Stimulated activated CD4-positive, alpha-beta T cell treated with anti-CD3 and anti-CD28 coated beads, Interleukin-2, amount 100 ng/mL, for 24 hours (primary cell): ENCODE measurements around the gene VPS33A.
"Not testable (repeated sequence)": the region's sequence is repeated elsewhere in the genome, so short reads cannot be mapped to it uniquely, and the experiment has no call there.

Experiments used
- DNase-seq, 2 donors: peaks; one replicate each; pipeline ENCODE4 v3.0.0-alpha.2; 2020

Gene VPS33A

DNA sequence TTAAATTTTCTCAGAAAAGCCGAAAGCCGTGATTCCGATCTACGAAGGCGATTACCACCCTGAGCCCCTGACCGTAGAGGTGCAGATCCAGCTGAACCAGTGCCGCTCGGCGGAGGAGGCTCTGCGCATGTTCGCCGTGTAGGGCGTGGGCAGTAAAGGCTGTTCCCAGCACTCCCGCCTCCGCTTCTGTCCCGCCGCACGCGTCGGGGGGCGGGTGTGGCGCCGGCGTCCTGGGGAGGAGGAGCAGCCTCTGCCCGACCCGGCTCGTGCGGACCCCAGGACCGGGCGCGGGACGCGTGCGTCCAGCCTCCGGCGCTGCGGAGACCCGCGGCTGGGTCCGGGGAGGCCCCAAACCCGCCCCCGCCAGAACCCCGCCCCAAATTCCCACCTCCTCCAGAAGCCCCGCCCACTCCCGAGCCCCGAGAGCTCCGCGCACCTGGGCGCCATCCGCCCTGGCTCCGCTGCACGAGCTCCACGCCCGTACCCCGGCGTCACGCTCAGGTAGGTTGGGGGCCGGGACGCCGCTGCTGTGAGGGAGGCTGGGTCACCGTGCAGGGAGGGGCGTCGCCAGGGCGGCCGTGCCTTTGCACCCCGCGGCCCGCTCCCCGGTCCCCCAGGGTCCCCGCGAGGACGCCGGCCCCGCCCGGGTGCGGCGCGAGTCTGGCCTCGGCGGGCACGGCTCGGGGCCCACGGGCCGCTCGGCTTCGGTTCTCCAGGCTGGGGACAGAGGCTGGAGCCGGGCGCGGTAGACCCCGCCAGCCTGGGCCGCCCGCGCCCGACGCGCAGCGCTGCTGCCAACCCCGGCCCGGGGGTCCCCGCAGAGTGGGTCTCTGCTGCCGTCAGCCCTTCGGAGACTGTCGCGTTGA lies 62.8 kb downstream of the VPS33A start, which contains the start of gene B3GNT4:
TSS of gene B3GNT4 (plus strand) at position 409 of the 866 bp plus-strand sequence. CDS start 910 bp downstream, outside the sequence.
- peak; percentile 64 to 75 for DNase-seq

DNA sequence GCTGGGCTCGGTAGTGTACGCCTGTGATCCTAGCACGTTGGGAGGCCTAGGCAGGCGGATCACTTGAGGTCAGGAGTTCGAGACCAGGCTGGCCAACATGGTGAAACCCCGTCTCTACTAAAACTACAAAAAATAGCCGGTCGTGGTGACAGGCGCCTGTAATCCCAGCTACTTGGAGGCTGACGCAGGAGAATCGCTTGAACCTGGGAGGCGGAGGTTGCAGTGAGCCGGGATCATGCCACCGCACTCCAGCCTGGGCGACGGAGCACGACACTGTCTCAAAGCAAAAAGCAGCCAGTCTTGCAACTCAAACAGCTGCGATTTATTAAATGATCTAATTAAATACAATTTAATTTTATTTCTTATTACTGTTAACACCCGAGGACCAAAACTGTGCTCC lies 63.5 kb downstream of the VPS33A start:
- DNase-seq: not testable (repeated sequence)

DNA sequence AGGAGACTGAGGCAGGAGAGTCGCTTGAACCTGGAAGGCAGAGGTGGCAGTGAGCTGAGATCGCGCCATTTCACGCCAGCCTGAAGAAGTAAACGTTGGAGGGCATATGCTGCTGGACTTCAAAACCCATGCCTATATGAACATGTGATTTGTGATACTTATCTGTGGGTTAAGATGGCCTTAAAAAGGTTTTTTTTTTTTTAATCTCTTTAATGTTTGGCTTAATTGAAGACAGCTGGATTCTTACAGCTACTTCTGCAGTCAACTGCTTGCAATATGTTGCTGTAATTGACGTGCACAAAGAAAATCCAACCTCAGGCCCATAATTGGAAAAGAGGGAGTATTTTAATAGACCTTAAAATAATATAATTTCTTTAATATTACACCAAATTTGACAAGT lies 64.3 kb downstream of the VPS33A start:
- DNase-seq: no peak

DNA sequence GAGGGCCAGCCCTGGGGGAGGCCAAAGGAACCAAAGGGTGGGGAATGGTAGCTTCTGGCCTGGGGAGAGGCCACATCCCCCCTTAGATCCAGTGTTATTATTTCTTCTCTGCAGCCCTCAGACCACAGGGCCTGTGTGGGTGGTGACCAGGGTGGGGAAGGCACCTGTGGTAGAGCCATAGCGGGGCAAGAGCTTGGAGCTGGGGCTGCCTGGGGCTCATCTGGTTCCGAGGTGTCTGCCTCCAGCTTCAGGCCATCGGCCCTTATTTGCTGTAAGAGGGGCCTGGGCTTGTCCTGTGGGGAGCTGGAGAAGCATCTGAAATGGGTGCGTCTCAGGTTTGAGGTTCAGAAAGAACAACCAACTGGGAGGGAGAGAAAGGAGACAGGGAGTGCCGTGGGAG lies 64.9 kb downstream of the VPS33A start:
- DNase-seq: no peak

DNA sequence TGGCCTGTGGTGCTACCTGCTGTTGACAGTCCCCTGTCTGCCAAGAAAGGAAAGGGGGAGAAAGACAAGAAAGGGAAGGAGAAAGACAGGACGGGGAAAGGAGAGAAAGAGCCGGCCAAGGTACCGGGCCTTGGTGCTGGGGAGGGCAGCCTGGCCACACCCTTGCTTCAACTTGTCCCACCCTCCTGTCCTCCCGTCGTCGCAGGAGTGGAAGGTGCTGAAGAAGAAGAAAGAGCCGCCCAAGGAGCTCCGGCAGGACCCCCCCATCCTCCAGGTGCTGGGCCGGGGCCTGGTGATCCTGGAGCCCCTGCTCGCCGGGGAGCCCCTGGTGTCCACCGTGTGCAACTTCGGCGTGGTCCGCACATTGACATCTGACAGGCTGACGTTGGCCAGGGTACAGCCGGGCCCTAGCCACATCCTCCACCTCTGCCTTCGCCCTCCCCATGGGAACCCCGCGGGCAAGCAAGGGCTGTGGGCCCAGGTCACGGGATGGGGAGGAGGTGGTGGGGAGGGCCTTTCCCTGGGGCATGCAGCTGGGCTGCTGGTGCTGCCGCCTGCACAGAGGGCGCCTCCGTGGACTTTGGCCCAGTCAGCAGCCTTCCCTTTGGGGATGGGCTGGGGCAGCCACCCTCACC lies 65.6 kb downstream of the VPS33A start:
- DNase-seq: no peak

DNA sequence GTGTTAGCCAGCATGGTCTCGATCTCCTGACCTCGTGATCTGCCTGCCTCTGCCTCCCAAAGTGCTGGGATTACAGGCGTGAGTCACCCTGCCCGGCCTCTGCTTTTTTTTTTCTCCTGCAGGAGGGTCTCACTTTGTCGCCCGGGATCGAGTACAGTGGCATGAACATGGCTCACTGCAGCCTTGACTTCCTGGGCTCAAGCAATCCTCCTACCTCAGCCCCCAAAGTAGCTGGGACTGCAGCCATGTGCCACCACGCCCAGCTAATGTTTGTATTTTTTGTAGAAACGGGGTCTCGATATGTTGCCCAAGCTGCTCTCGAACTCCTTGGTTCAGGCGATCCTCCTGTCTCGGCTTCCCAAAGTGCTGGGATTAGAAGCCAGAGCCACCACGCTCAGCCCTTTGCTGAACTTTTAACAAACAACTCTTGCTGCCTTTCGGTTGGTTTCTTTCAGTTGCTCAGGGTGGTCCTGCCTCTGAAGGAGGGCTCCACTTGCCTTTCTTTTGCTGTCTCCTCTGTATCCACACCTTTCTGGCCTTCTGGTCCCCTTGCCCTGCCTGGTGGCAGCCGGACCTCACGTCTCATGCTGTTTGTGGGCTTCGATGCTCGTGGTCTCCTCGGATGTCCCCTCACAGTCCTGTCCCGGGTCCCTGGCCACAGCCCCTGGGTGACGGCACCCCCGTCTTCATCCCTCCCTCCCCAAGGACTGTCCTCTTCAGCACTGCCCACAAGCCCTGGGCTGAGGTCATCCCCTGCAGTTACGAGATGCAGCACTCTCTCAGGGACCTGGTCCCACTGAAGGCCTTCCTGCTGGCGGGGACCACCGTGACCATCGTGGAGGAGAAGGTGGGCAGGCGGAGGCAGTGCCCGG lies 66.6 kb downstream of the VPS33A start:
- no peak for DNase-seq

DNA sequence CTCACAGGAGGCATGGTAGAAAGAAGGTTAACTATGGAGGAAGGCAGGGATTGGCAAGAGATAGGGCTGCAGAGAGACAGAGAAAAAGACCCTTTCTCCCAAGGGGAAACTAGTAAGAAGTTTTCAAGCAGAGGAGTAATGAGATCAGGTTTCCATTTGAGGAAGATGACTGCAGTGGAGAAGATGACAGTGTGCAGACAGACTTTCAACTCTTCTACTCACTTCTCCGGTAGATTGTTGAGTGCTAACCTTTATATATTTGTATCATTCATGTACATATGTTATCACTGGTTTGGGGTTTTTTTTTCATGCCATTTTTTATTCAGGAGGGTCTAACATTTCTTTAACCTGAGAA lies 68.7 kb downstream of the VPS33A start:
- no peak for DNase-seq

DNA sequence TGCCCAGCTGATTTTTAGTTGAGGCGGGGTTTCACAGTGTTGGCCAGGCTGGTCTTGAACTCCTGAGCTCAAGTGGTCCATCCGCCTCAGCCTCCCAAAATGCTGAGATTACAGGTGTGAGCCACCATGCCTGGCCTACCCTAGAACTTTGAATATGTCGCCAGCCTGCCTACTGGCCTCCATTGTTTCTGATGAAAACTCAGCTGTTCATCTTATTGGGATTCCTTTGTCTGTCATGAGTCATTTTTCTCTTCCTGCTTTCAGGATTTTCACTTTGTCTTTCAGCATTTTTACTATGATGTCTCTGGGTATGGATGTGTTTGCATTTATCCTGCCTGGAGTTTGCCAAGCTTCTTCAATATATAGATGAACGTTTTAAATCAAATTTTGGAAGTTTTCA lies 70.9 kb downstream of the VPS33A start:
- DNase-seq: no peak

DNA sequence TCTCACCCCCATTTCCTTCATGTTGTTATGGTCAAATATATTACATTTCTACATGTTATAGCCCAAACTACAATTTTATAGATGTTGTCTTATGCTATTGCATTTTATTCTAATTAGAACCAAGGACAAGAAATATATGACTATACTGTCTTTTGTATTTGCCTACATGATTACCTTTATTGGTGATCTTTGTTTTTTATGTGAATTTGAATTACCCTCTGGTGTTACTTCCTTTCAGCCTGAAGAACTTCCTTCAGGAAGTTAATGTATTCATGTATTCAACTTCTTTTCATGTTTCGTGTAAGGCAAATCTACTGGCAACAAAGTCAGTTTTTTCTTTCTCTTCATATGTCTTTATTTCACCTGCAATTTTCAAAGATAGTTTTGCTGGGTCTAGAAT lies 71.5 kb downstream of the VPS33A start:
- no peak for DNase-seq

DNA sequence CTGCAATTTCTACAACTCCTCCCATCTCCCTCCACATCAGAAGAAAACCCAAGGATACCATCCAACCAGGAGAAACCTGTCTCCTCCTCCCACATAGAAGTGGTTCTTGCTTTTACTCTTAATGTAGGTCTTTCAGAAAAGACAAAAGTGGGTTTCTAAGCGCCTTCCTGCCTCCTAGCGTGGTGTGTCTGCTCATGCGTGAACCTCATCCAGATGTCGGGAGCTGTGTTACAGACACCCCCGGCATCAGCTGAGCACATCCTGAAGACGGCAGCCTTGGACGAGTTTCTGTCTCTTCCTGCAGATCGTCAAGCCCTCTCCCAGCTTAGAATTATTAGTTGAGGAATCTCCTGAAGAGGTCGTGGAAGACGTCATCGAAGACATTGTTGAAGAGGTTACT lies 73.9 kb downstream of the VPS33A start:
- no peak for DNase-seq

DNA sequence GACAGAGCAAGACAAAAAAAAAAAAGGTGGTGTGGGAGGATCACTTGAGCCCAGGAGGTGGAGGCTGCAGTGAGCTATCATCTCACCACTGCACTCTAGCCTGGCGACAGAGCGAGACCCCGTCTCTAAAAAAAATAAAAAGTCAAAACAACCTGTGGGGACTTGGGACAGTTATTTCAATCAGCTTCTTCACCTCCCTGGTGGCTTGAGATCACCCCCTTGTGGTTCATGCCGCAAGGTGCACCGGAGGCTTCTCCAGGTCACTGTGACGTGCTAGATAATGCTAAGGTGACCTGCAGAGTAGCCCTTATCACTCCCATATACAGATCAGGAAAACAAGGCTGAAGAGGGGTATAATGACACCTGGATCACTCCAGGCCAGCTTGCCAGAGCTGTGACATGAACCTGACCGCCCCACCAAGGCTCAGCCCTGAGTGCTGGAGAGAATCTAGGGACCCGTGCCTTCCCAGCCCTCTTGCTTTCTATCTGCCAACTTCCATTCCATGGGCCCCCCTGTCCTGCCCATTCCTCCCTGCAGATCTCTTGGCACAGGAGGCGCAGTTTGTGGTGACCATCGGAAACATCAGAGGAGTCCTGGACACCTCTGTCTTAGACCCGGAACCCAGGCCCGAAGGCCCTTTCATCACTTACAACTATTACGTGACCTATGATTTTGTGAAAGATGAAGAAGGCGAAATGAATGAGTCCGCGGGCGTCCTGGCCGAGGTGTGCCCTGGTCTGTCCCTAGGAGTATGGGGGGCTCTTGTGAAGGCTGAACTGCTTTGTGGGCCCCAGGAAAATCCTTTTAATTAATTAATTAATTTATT lies 75.2 kb downstream of the VPS33A start:
- peak; percentile 79 to 80 for DNase-seq

DNA sequence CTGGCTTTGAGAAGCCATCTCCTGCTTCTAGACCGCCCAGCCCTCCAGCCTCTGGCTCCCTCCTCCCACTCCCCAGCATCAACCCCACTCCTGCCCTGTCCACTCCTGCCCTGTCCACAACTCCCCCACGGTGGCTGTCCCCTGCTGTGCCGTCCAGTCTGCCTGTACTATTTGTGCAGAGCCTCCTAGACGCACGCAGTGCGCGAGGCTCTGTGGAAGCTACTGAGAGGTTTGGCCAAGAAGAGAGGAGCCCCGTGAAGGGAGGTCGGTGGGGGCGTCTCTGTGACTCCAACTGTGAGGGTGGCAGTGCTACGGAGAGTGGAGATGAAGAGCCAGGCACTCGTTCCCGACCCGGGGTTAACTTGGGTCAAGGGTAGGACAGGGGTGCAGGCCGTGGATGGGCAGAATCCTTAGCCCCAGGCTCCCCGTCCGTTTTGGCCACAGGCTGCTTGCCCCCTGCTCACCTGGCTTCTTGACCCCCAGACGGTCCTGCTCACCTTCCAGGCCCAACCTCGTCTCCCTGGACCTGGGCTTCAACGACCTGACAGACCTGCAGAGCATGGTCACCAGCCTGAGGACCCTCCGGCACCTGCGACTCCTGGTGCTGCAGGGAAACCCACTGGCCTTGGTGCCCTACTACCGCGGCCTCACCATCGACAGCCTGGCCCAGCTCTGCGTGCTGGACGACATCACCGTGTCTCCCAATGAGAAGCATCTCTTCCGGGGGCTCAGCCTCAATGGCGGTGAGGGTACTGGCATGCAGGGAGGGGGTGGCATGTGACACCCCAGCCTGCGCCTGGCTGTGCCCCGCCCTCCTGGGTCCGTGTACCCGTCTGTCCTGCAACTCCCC lies 76.4 kb downstream of the VPS33A start:
- no peak for DNase-seq

DNA sequence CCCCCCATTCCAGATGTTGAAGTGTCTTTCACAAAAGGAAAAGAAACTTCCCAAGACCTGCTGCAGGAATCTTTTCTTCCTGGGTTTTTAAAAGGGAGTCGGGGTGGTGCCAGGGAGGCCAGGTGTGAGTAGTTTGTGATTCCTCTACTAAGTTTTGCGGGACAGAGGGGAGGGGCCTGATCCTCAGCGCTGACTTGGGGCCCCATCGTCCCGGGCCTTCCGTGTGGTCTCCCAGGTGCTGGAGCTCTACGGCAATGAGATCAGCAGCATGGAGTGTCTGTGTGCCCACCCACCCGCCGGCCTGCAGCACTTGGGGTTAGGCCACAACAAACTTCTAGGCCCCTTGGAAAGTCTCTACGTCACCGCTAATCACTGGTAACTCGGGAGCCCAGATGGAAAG lies 78.8 kb downstream of the VPS33A start:
- no peak for DNase-seq

DNA sequence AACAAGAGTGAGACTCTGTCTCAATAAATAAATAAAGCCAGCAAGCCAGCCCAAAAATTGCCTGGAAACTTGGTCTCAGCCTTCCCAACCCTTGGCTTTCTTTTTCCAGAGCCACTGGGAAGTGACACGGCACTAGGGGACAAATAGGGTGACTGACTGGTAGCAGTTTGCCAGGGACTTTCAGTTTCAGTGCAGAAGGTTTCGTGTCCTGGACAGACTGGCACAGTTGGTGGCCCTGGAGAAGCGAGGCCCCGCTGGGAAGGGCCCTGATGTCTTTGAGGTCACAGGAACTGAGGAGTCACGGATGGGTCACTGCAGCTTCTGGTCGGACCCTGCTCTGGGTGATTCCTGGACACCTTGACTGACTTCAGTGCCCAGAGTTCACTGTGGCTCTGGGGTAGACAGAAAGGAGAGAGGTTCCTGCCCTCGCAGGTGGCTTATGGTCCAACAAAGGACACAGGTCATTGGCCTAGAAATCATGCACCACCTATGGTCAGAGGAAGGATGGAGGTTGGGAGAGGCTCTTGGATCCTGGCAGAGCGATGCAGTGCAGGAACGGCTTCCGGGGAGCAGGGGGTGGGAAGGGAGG lies 80.7 kb downstream of the VPS33A start:
- DNase-seq: no peak

DNA sequence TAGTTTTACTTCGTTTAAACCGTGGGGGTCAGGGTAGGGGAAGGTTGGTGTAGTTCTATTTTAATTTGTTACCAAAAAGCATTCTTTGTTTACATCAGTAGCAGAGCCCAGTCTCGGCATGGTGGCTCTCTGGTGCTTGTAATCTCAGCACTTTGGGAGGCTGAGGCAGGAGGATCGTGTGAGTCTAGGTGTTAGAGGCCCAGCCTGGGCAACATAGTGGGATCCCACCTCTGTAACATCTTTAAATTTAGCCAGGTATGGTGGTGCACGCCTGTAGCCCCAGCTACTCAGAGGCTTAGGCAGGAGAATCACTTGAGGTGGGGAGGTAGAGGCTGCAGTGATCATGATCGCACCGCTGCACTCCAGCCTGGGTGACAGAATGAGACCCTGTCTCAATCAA lies 81.2 kb downstream of the VPS33A start:
- DNase-seq: no peak

DNA sequence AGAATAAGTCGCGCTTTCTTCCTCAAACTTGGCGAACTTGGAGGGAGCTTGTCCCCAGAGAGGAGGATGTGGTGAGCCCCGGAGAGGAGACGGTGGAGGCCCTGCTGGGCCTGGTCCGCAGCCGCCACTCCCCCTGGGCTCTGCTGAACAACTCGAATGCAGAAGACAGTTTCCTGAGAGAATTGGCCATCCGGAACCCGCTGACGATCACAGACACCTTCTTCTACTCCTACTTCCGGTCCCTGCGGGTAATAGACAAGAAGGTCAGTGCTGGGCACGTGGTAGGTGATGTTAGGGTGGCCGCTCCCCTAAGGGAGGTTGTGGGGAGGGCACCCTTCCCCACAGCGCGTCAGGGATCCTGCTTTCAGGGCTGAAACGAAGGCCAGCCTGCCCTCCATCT lies 81.8 kb downstream of the VPS33A start:
- no peak for DNase-seq

DNA sequence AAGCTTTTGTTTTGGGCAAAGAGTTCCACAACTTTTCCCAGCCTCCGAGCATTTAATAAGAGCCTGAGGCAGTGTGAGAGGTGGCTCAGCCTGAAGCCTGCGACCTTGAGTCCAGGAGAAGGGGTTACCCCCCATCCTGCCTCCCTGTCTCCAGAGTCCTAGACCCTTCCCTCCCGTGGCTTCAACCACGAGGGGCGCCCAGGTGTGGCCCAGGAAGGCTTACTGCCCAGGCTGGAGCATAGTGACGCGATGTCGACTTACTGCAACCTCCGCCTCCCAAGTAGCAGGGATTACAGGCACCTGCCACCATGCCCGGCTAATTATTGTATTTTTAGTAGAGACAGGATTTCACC lies 82.7 kb downstream of the VPS33A start:
- no peak for DNase-seq

DNA sequence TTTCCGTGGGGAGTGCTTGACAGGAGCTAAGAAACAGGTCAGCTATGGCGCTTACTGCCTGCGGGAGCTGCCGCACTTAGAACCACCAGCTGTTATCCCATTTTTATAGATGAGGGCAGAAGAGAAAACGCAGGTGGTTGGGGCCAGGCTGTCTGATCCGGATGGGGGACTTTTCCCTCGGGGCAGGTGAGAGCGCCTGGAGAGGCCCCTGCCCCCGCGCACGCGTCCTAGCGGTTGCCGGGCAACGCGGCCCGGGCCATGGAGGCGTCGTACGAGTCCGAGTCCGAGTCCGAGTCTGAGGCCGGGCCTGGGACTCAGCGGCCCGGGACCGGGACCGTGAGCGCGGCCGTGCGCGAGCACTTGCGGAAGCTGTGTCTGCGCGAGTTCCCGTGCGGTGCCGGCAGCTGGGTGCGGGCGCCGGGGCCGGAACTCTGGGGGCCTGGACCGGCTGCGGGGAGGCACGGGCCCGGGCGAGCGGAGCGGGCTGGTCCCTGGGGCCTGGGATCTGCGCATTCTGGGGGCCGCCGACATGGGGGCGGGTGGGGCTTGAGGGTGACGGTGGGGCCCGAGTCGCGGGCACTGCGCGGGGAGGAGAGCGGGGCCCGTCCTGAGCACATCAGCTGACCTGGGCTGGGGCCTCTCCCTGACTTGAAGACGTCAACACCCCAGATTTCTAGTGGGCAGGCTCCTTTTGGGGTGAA lies 83.3 kb downstream of the VPS33A start, which contains the start of gene LRRC43:
TSS of gene LRRC43 (plus strand) at position 237 of the 701 bp plus-strand sequence. CDS start at position 259, 22 bp downstream.
- DNase-seq: peak; percentile 42 to 46
